Fibroblast of villous mesenchyme (primary cell): ENCODE results near the gene PIEZO2. TPM values are rescaled to one million over a fixed set of nuclear protein-coding genes. Genes with fewer than 3 reads are reported as not detected.

Source experiments
- DNase-seq: peaks from one replicate; pipeline ENCODE4 v3.0.0-alpha.2; 2010; ENCODE audit warnings: low read depth
- H3K4me3 ChIP-seq: 2 replicates; pipeline ENCODE4 v1.5.1; 2011; ENCODE audit warnings: low read depth, mild to moderate bottlenecking, low read length
- CTCF ChIP-seq: IDR thresholded peaks from 2 replicates; pipeline ENCODE4 v1.5.1; 2012; ENCODE audit warnings: low read depth, mild to moderate bottlenecking, low read length; ENCODE audit not compliant: insufficient read depth
- total RNA-seq: library from RNA; depleted of rRNA; stranded (reverse); fragments of >200 nt; gene quantifications from 2 replicates; pipeline ENCODE4 v1.2.3, GENCODE V29; 2012

PIEZO2 gene
- total RNA-seq, 1 donor: 1.7 TPM

DNA sequence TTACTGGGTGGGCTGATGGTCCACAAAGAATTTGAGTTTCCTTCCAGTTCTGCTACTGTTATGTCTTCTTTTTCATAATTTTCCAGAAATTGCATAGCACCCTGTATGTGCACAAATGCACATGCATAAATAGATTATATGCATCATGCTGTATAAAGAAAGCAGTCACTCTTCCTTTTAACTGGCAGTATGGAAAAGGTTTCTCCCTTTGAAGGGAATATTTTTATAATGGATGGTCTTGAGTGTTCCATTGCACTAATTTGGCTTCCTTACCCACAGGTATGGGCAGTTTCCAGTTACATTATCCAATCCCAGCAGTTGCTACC lies 469.1 kb downstream of the PIEZO2 start:
- DNase-seq: no peak
- H3K4me3 ChIP-seq: no peak overlapping the region
- no peak for TF ChIP-seq CTCF

DNA sequence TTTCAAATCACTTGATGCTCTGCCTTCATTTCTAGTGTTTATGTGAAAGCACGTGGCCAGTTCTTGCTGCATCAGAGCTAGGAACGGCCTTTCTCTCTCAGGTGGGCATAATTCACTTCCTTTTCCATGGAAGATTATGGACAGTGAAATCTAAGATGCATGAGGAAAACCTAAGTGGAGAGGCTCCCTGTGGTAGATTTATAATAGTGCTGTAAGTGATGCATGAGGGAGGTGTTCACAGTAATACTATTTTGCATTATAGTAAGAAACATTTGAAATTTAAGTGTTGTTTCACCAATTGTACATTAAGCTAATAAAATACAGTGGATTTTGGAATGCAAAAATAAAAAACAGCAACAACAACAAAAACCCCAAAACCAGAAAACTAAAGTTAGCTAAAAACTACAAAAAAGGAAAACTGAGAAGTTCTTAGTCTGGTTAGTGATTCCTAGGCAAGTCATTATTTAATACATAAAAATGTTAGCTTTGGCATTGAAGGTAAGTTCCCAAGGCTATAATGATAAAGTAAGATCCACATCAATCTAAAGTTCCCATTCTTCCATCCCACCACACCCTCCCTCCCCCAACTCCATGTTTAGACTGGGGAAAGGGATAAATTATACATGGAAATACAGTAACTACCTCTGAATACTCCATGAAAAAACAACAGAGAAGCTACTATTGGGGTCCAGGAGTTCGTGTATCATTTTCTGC lies 469.7 kb downstream of the PIEZO2 start:
- TF ChIP-seq CTCF: no peak
- H3K4me3 ChIP-seq: no peak overlapping the region
- DNase-seq: no peak

DNA sequence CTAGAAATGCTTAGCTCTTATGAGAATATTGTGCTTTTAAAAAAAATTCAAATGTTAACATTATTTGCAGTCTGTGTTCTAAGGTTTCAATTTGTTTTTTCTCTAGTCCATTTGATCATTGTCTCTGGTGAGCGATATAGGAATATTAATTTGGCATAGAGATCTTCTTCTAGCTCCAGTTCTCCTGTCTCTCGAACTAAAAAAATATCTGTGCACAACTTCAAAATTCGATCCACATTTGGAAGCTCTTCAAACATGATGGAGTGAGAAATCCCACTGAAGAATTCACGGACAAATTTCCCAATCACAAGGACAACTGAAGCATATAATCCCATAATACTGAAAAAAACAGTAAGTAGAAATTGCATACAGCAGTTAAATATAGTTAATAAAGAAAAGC lies 477.9 kb downstream of the PIEZO2 start:
- TF ChIP-seq CTCF: no peak

DNA sequence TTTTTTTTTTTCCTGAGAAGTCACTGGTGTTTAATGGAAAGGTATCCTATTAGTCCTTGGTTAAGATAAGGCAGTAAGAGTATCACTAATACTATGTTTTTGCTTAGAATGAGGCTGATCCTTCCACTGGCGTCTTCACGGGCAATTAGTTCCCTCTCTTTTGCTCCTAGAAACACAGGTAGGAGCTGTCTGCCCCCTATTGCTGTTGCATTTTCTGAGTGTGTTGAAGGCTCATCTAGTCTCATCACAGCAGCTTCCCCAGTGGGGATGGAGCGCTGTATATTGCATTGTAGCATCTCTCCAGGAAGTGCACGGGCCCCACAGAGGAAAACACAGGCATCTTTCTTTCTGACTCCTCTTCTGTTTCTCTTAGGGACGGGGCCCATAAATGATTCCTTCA lies 478.5 kb downstream of the PIEZO2 start:
- TF ChIP-seq CTCF: no peak
- no peak for DNase-seq
- H3K4me3 ChIP-seq: no peak overlapping the region

More for the DNA sequence above, 477.9 kb downstream of the PIEZO2 start:
- DNase-seq: no peak
- no peak overlapping the region for H3K4me3 ChIP-seq

- TF ChIP-seq CTCF: no peak
- DNase-seq: no peak
- no peak overlapping the region for H3K4me3 ChIP-seq
Observed at GRCh38 chr18:10669441-10670100, 479.8 kb downstream of the PIEZO2 start.

- TF ChIP-seq CTCF: no peak
- DNase-seq: no peak
- H3K4me3 ChIP-seq: no peak overlapping the region
Observed at GRCh38 chr18:10663750-10664149, 485.6 kb downstream of the PIEZO2 start.

DNA sequence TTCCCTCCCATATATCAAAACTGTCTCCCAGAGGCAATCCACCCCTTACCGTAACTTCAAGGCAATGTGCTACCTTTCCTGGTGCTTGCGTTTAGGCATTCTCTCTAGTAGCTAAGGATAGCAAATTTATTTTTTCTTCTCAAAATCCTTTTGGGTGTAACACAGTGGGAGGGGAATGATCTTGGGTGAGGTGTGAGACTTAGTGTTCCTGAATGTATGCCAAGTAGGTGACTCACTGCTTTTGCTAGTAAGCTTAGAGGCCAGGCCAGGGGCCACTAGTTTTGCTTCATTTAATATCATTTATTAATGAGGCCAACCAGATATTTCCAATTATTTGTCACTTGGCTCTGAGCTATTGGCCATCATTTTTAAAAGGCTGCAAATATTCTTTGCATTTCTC lies 488.1 kb downstream of the PIEZO2 start:
- no peak overlapping the region for H3K4me3 ChIP-seq
- DNase-seq: peak; percentile 13
- no peak for TF ChIP-seq CTCF
